ENCODE data around the gene NBEA. TPM values are rescaled to one million over a fixed set of nuclear protein-coding genes. Genes with fewer than 3 reads are reported as not detected.

Gene NBEA
- total RNA-seq, 4 donors from 2014 or later, result 4.4 to 6.2 (median 5.5) TPM

- no peak for TF ChIP-seq CTCF (IDR thresholded peaks at IDR 0.05; ENCODE audit: low read depth)
Observed at GRCh38 chr13:34939771-34940170, 2.3 kb upstream of the NBEA start.

- no peak for TF ChIP-seq CTCF (IDR thresholded peaks at IDR 0.05; ENCODE audit: low read depth)
Observed at GRCh38 chr13:34941436-34941834, 635 bp upstream of the NBEA start.

DNA sequence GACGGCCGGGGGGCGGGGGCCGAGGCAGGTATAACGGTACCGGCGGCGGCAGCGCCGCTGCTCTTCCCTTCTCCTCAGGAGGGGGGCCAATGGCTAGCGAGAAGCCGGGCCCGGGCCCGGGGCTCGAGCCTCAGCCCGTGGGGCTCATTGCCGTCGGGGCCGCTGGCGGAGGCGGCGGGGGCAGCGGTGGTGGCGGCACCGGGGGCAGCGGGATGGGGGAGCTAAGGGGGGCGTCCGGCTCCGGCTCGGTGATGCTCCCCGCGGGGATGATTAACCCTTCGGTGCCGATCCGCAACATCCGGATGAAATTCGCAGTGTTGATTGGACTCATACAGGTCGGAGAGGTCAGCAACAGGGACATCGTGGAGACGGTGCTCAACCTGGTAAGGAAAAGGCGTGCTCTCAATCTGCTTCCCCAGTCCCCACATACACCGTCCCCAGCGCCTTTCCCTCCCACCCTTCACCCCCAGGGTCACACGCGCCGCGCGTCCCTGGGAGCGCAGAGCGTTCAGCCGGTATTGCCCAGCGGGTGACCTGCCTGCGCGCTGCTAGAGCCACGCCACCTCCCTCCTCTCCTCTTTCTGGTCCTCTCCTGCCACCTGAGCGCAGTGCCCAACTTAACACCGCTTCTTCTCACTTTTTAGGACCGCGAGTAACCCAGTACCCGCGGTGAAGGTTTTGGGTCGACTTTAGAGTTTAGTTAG lies 814 bp downstream of the NBEA start:
- TF ChIP-seq CTCF (IDR thresholded peaks at IDR 0.05; ENCODE audit: low read depth), result no peak

- TF ChIP-seq CTCF (IDR thresholded peaks at IDR 0.05; ENCODE audit: low read depth), result no peak
Observed at GRCh38 chr13:34943436-34944273, 1.6 kb downstream of the NBEA start.

GRCh38 chr13:34944274-34944634 lies 2.2 kb downstream of the NBEA start:
- no peak for TF ChIP-seq CTCF (IDR thresholded peaks at IDR 0.05; ENCODE audit: low read depth)

- no peak for TF ChIP-seq CTCF (IDR thresholded peaks at IDR 0.05; ENCODE audit: low read depth)
Observed at GRCh38 chr13:34944751-34945150, 2.7 kb downstream of the NBEA start.

- no peak for TF ChIP-seq CTCF (IDR thresholded peaks at IDR 0.05; ENCODE audit: low read depth)
Observed at GRCh38 chr13:34951528-34951927, 9.5 kb downstream of the NBEA start.
